Measurements from ENCODE around the gene MMP28.
A peak's percentile ranks its signal among the peaks of the same experiment; 100 is the strongest.

MMP28 gene

GRCh38 chr17:35797370-35797769, 1.9 kb upstream of the MMP28 start:
- no peak overlapping the region for H3K4me3 ChIP-seq (ENCODE audit: low read depth, low read length)
- no peaks in the 10 kb centered on the region for H3K27me3 ChIP-seq (ENCODE audit: control insufficient read depth, insufficient read depth, low read length)
- no peaks in the 10 kb centered on the region for H3K79me2 ChIP-seq
- peaks cover 5% of the 10 kb centered on the region for H3K4me1 ChIP-seq
- no peak overlapping the region for H3K9ac ChIP-seq
- no peaks in the 10 kb centered on the region for H3K9me3 ChIP-seq (ENCODE audit: control insufficient read depth, low read length)
- no peaks in the 10 kb centered on the region for H3K36me3 ChIP-seq (ENCODE audit: control insufficient read depth, insufficient read depth, low read length)
- no peak overlapping the region for H2AFZ ChIP-seq
- no peak for TF ChIP-seq CTCF (IDR thresholded peaks at IDR 0.05)
- H3K27ac ChIP-seq, result no peak overlapping the region
- H3K4me2 ChIP-seq (ENCODE audit: low read length), result no peak overlapping the region

- no peak overlapping the region for H3K4me3 ChIP-seq (ENCODE audit: low read depth, low read length)
- H3K9ac ChIP-seq, result no peak overlapping the region
- H3K9me3 ChIP-seq (ENCODE audit: control insufficient read depth, low read length), result no peaks in the 10 kb centered on the region
- H2AFZ ChIP-seq, result no peak overlapping the region
- H3K4me2 ChIP-seq (ENCODE audit: low read length), result no peak overlapping the region
- H3K27ac ChIP-seq, result no peak overlapping the region
- TF ChIP-seq CTCF (IDR thresholded peaks at IDR 0.05), result no peak
- no peaks in the 10 kb centered on the region for H3K36me3 ChIP-seq (ENCODE audit: control insufficient read depth, insufficient read depth, low read length)
- H3K4me1 ChIP-seq, result peaks cover 5% of the 10 kb centered on the region
- no peaks in the 10 kb centered on the region for H3K79me2 ChIP-seq
- H3K27me3 ChIP-seq (ENCODE audit: control insufficient read depth, insufficient read depth, low read length), result no peaks in the 10 kb centered on the region
Observed at GRCh38 chr17:35796942-35797341, 1.5 kb upstream of the MMP28 start.

- H3K9ac ChIP-seq, result no peak overlapping the region
- H3K4me1 ChIP-seq, result peaks cover 5% of the 10 kb centered on the region
- no peak overlapping the region for H3K27ac ChIP-seq
Observed at GRCh38 chr17:35795871-35796265, 427 bp upstream of the MMP28 start.

GRCh38 chr17:35793257-35793656, 2.2 kb downstream of the MMP28 start:
- no peaks in the 10 kb centered on the region for H3K27me3 ChIP-seq (ENCODE audit: control insufficient read depth, insufficient read depth, low read length)
- H3K36me3 ChIP-seq (ENCODE audit: control insufficient read depth, insufficient read depth, low read length), result no peaks in the 10 kb centered on the region
- H3K4me2 ChIP-seq (ENCODE audit: low read length), result no peak overlapping the region
- no peaks in the 10 kb centered on the region for H3K4me1 ChIP-seq
- H3K9ac ChIP-seq, result no peak overlapping the region
- H2AFZ ChIP-seq, result no peak overlapping the region
- no peak overlapping the region for H3K27ac ChIP-seq
- H3K9me3 ChIP-seq (ENCODE audit: control insufficient read depth, low read length), result no peaks in the 10 kb centered on the region
- no peak overlapping the region for H3K4me3 ChIP-seq (ENCODE audit: low read depth, low read length)
- no peak for TF ChIP-seq CTCF (IDR thresholded peaks at IDR 0.05)
- no peaks in the 10 kb centered on the region for H3K79me2 ChIP-seq

More at GRCh38 chr17:35795871-35796265, 427 bp upstream of the MMP28 start:
- Histone ChIP-seq H3K4me3 (ENCODE audit: low read depth, low read length) (peak overlapping the region; percentile 47), H3K27me3 (ENCODE audit: control insufficient read depth, insufficient read depth, low read length) (no peaks in the 10 kb centered on the region), H3K36me3 (ENCODE audit: control insufficient read depth, insufficient read depth, low read length) (no peaks in the 10 kb centered on the region), H3K79me2 (no peaks in the 10 kb centered on the region), H3K9me3 (ENCODE audit: control insufficient read depth, low read length) (no peaks in the 10 kb centered on the region), H3K4me2 (ENCODE audit: low read length) (peak overlapping the region; percentile 74), H2AFZ (peak overlapping the region; percentile 86)
- TF ChIP-seq CTCF (IDR thresholded peaks at IDR 0.05), result no peak

- no peaks in the 10 kb centered on the region for H3K9me3 ChIP-seq (ENCODE audit: control insufficient read depth, low read length)
- no peak overlapping the region for H3K4me2 ChIP-seq (ENCODE audit: low read length)
- no peaks in the 10 kb centered on the region for H3K27me3 ChIP-seq (ENCODE audit: control insufficient read depth, insufficient read depth, low read length)
- no peaks in the 10 kb centered on the region for H3K79me2 ChIP-seq
- no peak overlapping the region for H3K4me3 ChIP-seq (ENCODE audit: low read depth, low read length)
- no peaks in the 10 kb centered on the region for H3K4me1 ChIP-seq
- H3K36me3 ChIP-seq (ENCODE audit: control insufficient read depth, insufficient read depth, low read length), result no peaks in the 10 kb centered on the region
- H3K9ac ChIP-seq, result no peak overlapping the region
- H2AFZ ChIP-seq, result no peak overlapping the region
- TF ChIP-seq CTCF (IDR thresholded peaks at IDR 0.05), result no peak
- H3K27ac ChIP-seq, result no peak overlapping the region
Observed at GRCh38 chr17:35791681-35792350, 3.6 kb downstream of the MMP28 start.

Measured in parathyroid adenoma (tissue), 2 donors.